HG02798 (cell line): ENCODE measurements around the gene PTPRN2.
"Not testable (repeated sequence)": the region's sequence is repeated elsewhere in the genome, so short reads cannot be mapped to it uniquely, and the experiment has no call there.

ENCODE experiments used
- ATAC-seq: cut with Tn5 transposase; IDR thresholded peaks from one replicate; pipeline ENCODE4 v1.9.1; 2021; ENCODE audit warnings: mild to moderate bottlenecking; ENCODE audit not compliant: unreplicated experiment, poor library complexity

Gene PTPRN2

GRCh38 chr7:157904866-157905570 lies 682.6 kb downstream of the PTPRN2 start:
- ATAC-seq, result no peak

GRCh38 chr7:157904211-157904865 lies 683.3 kb downstream of the PTPRN2 start:
- ATAC-seq, result no peak

GRCh38 chr7:157903710-157904109 lies 683.9 kb downstream of the PTPRN2 start:
- ATAC-seq, result no peak

GRCh38 chr7:157903296-157903695 lies 684.3 kb downstream of the PTPRN2 start:
- ATAC-seq, result no peak

- ATAC-seq, result not testable (repeated sequence)
Measured at GRCh38 chr7:157901816-157902610, 685.6 kb downstream of the PTPRN2 start.

GRCh38 chr7:157901166-157901565 lies 686.5 kb downstream of the PTPRN2 start:
- ATAC-seq, result no peak

GRCh38 chr7:157900556-157900955 lies 687.1 kb downstream of the PTPRN2 start:
- ATAC-seq, result no peak

GRCh38 chr7:157900011-157900410 lies 687.6 kb downstream of the PTPRN2 start:
- no peak for ATAC-seq

GRCh38 chr7:157898802-157899505 lies 688.7 kb downstream of the PTPRN2 start:
- ATAC-seq, result no peak

- no peak for ATAC-seq
Measured at GRCh38 chr7:157898261-157898660, 689.4 kb downstream of the PTPRN2 start.

GRCh38 chr7:157897681-157898080 lies 689.9 kb downstream of the PTPRN2 start:
- ATAC-seq, result no peak

- no peak for ATAC-seq
Measured at GRCh38 chr7:157896774-157897555, 690.7 kb downstream of the PTPRN2 start.

GRCh38 chr7:157896376-157896675 lies 691.3 kb downstream of the PTPRN2 start:
- not testable (repeated sequence) for ATAC-seq

- no peak for ATAC-seq
Measured at GRCh38 chr7:157895520-157896375, 691.9 kb downstream of the PTPRN2 start.

GRCh38 chr7:157895098-157895497 lies 692.5 kb downstream of the PTPRN2 start:
- ATAC-seq, result not testable (repeated sequence)

GRCh38 chr7:157893535-157894044 lies 694.0 kb downstream of the PTPRN2 start:
- no peak for ATAC-seq

GRCh38 chr7:157892751-157893523 lies 694.7 kb downstream of the PTPRN2 start:
- ATAC-seq, result no peak

- no peak for ATAC-seq
Measured at GRCh38 chr7:157890921-157891401, 696.7 kb downstream of the PTPRN2 start.
